ENCODE results near the gene OPTC.

Gene OPTC

DNA sequence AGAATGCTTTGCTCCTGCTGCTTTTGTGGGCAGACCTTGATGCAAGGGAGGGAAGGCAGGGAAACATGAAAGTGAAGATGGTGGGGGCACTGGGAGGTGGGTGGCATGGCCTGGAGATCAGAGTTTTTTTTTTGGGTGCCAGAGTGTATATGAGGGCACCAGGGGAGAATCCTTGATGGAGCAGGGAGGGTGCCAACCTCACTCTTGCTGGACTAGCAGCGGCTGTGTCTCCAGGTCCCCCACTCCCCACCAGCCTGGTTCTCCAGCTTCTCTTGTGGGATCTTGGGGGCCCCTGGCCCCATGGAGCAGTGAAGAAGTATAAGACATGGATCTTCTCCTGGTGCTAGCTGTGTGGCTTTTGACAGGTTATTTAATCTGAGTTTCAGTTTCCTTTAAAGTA is 31.8 kb upstream of the OPTC start:
- TF ChIP-seq CTCF (conservative IDR thresholded peaks at IDR 0.05; ENCODE audit: low read length), result no peak
- TF ChIP-seq EZH2phosphoT487 (IDR thresholded peaks at IDR 0.05; ENCODE audit: borderline replicate concordance), result no peak
- no peak overlapping the region for H3K4me3 ChIP-seq (ENCODE audit: low read length, poor library complexity, severe bottlenecking)
- no peaks in the 10 kb centered on the region for H3K79me2 ChIP-seq (ENCODE audit: insufficient read depth, low read length)
- no peak overlapping the region for H2AFZ ChIP-seq (ENCODE audit: low read length)
- H3K9me2 ChIP-seq (replicated peaks; ENCODE audit: low read depth, low read length), result no peaks in the 10 kb centered on the region; the same call in 1 of the 2 replicates
- H3K4me2 ChIP-seq (ENCODE audit: low read depth, low read length, poor library complexity, severe bottlenecking), result no peak overlapping the region
- H3F3A ChIP-seq (ENCODE audit: low read depth), result no peaks in the 10 kb centered on the region
- H3K36me3 ChIP-seq (ENCODE audit: insufficient read depth, low read length), result no peaks in the 10 kb centered on the region
- no peak overlapping the region for H3K9ac ChIP-seq (ENCODE audit: low read depth, low read length, poor library complexity, severe bottlenecking)
- no peaks in the 10 kb centered on the region for H3K9me3 ChIP-seq (ENCODE audit: insufficient read depth, low read depth, low read length)
- H3K27me3 ChIP-seq (ENCODE audit: insufficient read depth, low read length, poor library complexity, severe bottlenecking), result no peaks in the 10 kb centered on the region
- H4K20me1 ChIP-seq (ENCODE audit: insufficient read depth, low read length, poor library complexity, severe bottlenecking), result no peaks in the 10 kb centered on the region
- no peaks in the 10 kb centered on the region for H3K4me1 ChIP-seq (ENCODE audit: insufficient read depth, low read length, poor library complexity, severe bottlenecking)

GRCh38 chr1:203462878-203463277 is 31.1 kb upstream of the OPTC start:
- no peak for TF ChIP-seq CTCF (conservative IDR thresholded peaks at IDR 0.05; ENCODE audit: low read length)
- TF ChIP-seq EZH2phosphoT487 (IDR thresholded peaks at IDR 0.05; ENCODE audit: borderline replicate concordance), result no peak
- Histone ChIP-seq H4K20me1 (ENCODE audit: insufficient read depth, low read length, poor library complexity, severe bottlenecking) (no peaks in the 10 kb centered on the region), H3K9me3 (ENCODE audit: insufficient read depth, low read depth, low read length) (no peaks in the 10 kb centered on the region), H3F3A (ENCODE audit: low read depth) (no peaks in the 10 kb centered on the region), H2AFZ (ENCODE audit: low read length) (no peak overlapping the region), H3K4me3 (ENCODE audit: low read length, poor library complexity, severe bottlenecking) (no peak overlapping the region), H3K4me2 (ENCODE audit: low read depth, low read length, poor library complexity, severe bottlenecking) (no peak overlapping the region), H3K79me2 (ENCODE audit: insufficient read depth, low read length) (no peaks in the 10 kb centered on the region), H3K9ac (ENCODE audit: low read depth, low read length, poor library complexity, severe bottlenecking) (no peak overlapping the region), H3K27me3 (ENCODE audit: insufficient read depth, low read length, poor library complexity, severe bottlenecking) (no peaks in the 10 kb centered on the region), H3K9me2 (replicated peaks; ENCODE audit: low read depth, low read length) (no peaks in the 10 kb centered on the region; the same call in 1 of the 2 replicates), H3K36me3 (ENCODE audit: insufficient read depth, low read length) (no peaks in the 10 kb centered on the region), H3K4me1 (ENCODE audit: insufficient read depth, low read length, poor library complexity, severe bottlenecking) (no peaks in the 10 kb centered on the region)

DNA sequence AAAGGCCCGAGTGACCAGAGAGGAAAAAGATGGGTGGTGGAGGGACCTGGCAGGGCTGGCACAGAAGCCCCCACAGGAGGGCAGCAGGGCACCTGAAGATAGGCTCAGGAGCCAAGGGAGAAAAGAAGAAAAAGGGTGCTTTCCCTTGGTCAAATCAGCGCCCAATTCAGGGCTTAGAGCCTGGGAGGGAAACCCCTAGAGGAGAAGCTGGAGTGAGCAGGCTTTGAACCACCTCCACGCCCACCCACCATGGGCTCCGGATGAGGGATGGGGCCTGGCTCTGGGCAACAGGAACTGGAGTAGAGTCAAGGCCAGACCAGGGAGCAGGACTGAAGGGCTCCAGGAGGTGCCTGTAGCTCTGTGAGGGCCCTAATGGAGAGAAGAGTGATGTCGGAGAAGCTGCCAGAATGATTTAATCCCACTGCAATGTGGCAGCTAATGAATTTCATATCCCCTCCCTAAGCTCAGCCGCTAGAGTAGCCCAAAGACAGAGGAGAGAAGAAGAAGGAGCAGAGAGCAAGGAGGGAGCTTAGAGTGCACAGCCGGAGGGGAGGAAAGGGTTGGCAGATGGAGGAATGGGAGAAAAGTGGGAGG is 30.4 kb upstream of the OPTC start:
- H3K4me2 ChIP-seq (ENCODE audit: low read depth, low read length, poor library complexity, severe bottlenecking), result no peak overlapping the region

More for the DNA sequence above, 30.4 kb upstream of the OPTC start:
- Histone ChIP-seq H3F3A (ENCODE audit: low read depth) (no peaks in the 10 kb centered on the region), H3K36me3 (ENCODE audit: insufficient read depth, low read length) (no peaks in the 10 kb centered on the region), H2AFZ (ENCODE audit: low read length) (no peak overlapping the region), H3K9me3 (ENCODE audit: insufficient read depth, low read depth, low read length) (no peaks in the 10 kb centered on the region), H4K20me1 (ENCODE audit: insufficient read depth, low read length, poor library complexity, severe bottlenecking) (no peaks in the 10 kb centered on the region), H3K27me3 (ENCODE audit: insufficient read depth, low read length, poor library complexity, severe bottlenecking) (no peaks in the 10 kb centered on the region), H3K4me3 (ENCODE audit: low read length, poor library complexity, severe bottlenecking) (no peak overlapping the region), H3K9me2 (replicated peaks; ENCODE audit: low read depth, low read length) (no peaks in the 10 kb centered on the region), H3K9ac (ENCODE audit: low read depth, low read length, poor library complexity, severe bottlenecking) (no peak overlapping the region), H3K79me2 (ENCODE audit: insufficient read depth, low read length) (no peaks in the 10 kb centered on the region), H3K4me1 (ENCODE audit: insufficient read depth, low read length, poor library complexity, severe bottlenecking) (no peaks in the 10 kb centered on the region)
- TF ChIP-seq EZH2phosphoT487 (IDR thresholded peaks at IDR 0.05; ENCODE audit: borderline replicate concordance) (no peak), CTCF (conservative IDR thresholded peaks at IDR 0.05; ENCODE audit: low read length) (peak; percentile 17; the same call in 1 of the 2 replicates)
